M059J (cell line): Measurements from ENCODE around the gene HSDL2. TPM values are rescaled to one million over a fixed set of nuclear protein-coding genes. Genes with fewer than 3 reads are reported as not detected.

Experiments used
- DNase-seq: peaks from one replicate; pipeline ENCODE4 v3.0.0-alpha.2; 2012; ENCODE audit warnings: low read depth
- total RNA-seq: library from RNA; depleted of rRNA; stranded (reverse); fragments of >200 nt; shearing (Covaris generic); gene quantifications from 2 replicates; pipeline ENCODE4 v1.2.3, GENCODE V29; 2014

Gene HSDL2
- total RNA-seq, 1 experiment from 2014 or later: 48.1 TPM

DNA sequence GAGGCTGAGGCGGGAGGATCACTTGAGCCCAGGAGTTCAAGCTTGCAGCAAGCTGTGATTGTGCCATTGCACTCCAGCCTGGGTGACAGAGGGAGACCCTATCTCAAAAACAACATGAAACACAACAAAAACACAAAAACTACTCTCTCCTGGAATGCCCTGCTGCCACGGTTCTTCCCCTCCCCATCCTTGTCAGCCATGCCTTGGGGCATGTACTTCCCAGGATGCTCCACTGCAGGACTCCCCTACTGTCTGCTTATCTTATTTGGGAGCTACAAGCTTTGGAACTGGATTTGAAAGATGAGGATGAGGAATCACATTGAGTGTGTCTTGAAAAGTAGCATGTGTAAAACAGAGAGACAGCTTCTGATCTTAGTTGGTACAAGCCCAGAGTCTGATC lies 66.6 kb downstream of the HSDL2 start:
- DNase-seq: peak; percentile 13

DNA sequence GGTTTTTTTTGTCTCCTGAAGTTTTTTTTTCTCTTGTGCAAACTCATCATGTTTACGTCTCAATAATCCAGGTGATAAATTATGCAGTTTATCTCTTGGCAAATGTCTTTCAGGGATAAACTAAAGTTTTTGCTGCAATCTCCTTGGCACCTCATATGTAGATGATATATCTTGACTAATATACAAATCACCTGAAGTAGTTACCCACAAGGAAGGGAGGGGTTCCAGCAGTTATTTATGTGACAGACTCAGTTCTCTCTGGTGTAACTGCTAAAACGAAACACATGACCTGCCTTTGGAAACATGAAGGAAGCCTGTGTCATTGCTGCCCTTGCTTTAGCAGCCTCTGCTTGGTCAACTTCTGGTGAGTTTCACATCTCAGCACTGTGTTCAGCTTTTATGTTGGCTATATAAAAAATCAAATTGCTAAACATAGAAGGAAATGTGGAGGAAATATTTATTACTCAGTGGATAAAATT lies 67.4 kb downstream of the HSDL2 start:
- peak; percentile 16 for DNase-seq

DNA sequence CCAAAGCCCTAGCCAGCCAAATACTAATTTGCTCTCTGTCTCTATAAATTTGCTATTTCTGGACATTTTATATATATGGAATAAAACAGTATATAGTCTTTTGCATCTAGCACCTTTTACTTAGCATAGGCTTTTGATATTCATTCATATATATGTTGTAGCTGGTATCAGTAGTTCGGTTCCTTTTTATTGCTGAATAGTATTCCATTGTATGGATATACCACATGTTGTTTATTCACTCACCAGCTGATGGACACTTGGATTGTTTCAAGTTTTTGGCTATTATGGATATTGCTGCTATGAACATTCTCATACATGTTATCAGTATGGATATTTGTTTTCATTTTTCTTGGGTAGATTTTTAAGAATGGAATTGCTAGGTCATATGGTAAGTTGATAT lies 82.9 kb downstream of the HSDL2 start:
- no peak for DNase-seq

DNA sequence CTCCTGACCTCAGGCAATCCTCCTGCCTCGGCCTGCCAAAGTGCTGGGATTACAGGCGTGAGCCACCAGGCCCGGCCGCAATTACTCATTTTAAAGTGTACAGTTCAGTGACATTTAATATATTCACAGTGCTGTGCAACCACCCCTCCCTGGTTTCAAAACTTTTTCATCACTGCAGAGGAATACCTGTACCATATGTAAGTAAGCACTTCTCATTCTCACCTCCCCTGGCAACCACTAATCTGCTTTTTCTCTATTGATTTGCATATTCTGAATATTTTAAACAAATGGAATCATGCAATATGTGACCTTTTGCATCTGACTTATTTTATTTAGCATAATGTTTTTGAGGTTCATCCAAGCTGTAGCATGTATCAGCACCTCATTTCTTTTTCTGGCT lies 85.4 kb downstream of the HSDL2 start:
- no peak for DNase-seq

DNA sequence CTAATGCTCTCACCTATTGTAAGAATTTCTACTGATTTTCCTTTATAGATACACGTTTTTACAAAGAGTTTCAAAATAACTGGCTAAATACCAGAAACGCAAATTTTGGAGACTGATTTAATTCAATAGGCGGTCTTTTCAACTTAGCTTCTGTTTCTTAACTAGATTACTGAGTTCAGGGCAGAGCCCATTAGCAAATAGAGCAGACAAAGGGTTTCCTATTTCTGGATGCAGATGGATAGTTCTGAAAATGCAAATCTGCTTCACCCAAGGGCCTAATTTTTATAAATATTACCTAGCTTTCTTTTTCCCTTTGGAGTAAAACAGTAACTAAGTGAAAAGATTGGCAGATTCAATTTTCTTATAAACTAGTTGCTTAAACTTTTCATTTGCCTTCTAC lies 93.1 kb downstream of the HSDL2 start:
- no peak for DNase-seq

DNA sequence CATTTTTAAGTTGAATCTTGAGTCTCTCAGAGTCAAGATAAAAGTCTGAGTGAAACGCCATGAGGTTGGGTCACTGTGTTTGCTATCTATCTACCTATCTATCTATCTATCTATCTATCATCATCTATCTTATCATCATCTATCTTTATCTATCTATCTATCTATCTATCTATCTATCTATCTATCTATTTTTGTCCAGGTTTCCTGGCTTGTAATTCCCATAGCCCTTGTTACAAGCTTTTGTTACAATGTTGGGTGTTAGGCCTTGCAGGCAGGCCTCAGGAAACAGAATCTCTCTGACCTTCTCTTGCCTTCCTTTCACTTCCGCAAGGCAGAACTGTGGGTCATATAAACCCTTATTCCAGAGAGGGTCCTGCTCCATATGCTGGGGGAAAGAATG lies 94.1 kb downstream of the HSDL2 start:
- DNase-seq: no peak

DNA sequence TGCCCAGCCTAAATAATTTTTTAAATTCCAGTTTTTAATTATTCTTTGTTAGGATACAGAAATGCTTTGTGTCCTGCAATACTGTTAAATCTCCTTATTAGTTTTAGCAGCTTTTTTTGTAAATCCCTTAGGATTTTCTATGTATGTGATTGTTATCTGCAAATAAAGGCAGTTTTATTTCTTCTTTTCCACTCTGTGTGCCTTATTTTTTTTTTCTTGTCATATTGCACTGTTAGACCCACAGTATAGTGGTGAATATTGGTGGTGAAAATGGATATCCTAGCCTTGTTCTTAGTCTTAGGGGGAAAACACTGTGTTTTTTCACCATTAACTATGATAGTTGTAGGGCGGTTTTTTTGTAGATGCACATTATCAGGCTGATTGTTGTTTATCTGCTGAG lies 95.4 kb downstream of the HSDL2 start:
- no peak for DNase-seq

DNA sequence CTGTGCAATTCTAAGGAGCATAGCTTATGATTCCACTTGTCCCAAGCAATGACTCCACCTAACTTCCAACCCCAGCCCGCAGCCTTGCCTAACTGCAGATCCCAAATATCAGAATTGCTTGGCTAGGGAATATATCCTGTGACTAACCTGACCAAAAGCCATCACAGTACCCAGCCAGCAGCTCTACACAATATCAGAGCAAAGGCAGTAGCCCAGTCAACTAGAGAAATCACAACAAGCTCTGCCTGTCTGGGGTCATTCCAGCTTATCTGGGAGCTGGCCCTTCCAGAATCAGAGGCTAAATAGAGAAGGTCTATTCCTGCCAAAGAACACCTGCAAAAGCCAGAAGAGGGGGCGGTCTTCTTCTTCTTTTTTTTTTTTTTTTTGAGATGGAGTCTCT lies 97.4 kb downstream of the HSDL2 start:
- no peak for DNase-seq

DNA sequence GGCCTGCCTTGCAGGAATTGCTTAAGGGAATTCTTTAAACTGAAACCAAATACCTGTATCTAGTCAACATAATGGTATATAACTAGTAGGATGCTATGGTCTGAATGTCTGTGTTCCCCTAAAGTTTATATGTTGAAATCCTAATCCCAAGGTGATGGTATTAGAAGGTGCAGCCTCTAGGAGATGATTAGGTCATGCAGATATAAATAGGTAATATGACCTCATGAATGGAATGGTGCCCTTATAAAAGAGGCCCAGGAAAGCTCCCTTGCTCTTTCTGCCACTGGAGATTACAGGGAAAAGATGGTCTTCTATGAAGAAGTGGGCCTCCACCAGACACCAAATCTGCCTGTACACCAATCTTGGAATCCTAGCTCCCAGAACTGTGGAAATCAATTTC lies 99.3 kb downstream of the HSDL2 start:
- DNase-seq: no peak

DNA sequence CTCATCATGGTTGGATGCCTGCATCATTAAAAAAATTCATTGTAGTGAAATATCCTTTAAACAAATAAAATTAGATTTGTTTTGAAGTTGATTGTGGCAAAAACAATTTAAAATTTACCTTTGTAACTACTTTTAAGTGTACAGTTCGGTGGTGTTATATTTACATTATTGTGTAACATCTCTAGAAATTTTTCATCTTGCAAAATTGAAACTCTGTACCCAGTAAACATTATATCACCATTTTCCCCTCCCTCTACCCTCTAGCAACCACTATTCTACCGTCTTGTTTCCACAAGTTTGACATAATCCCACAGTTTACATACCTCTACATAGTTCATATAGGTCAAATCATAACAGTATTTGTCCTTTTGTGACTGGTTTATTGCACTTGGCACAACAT lies 104.7 kb downstream of the HSDL2 start:
- no peak for DNase-seq

DNA sequence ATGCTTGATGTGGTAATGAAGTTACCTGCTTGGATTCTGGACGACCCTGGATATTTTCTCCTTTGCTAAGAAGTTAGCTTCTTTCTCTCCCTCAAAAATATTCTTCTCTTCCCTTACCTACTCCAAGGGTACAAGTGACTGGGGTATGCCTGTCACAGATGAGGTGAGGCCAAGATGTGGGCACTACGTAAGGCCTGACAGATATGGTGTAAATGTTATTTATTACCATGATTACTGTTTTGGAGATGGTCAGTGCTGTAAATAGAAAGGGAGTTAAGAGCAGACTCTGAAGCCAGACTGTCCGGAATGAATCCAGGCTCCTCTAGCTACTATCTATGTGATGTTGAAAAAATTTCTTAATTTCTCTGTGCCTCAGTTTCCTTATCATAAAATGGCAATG lies 105.7 kb downstream of the HSDL2 start:
- no peak for DNase-seq

DNA sequence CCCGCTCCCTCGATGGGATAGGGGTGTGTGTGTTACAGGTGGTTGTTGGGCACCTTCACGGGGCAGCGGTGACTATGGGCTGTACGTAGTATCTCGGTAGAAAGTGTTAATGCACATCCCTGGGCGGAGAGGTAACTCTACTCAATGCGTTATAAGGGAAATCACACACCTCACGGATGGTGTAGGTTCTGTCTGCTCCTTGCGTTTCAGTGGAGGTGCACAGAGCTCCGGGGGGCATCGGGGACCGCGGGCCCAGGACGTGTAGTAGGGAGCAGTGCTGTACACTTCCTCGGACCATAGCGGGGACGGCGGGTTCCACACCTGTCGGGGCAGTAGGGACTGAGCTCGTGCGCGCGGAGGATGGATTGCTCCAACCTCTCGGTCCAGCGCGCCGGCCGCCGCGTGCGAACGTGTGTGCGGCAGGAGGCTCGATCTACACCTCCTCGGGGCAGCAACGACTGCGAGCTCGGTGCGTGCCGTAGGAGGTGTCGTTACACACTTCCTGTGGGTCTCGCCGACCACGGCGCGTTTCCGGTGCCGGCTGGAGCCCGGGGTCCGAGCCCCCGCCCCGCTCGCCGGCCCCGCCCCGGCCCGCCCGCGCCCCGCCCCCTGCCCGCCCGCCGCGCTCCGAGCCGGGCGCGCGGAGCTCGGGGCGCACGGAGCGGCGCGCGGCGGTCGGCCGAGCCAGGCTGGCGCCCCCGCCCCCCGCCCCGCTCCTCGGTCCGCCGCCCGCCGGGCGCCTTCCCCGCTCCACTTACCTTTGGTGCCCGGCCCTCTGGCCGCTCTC lies 106.5 kb downstream of the HSDL2 start, which contains the start of gene KIAA1958:
KIAA1958 (plus strand) TSS at position 607 of the 787 bp plus-strand sequence. CDS start 87,254 bp downstream, outside the sequence.
- peak; percentile 84 for DNase-seq

DNA sequence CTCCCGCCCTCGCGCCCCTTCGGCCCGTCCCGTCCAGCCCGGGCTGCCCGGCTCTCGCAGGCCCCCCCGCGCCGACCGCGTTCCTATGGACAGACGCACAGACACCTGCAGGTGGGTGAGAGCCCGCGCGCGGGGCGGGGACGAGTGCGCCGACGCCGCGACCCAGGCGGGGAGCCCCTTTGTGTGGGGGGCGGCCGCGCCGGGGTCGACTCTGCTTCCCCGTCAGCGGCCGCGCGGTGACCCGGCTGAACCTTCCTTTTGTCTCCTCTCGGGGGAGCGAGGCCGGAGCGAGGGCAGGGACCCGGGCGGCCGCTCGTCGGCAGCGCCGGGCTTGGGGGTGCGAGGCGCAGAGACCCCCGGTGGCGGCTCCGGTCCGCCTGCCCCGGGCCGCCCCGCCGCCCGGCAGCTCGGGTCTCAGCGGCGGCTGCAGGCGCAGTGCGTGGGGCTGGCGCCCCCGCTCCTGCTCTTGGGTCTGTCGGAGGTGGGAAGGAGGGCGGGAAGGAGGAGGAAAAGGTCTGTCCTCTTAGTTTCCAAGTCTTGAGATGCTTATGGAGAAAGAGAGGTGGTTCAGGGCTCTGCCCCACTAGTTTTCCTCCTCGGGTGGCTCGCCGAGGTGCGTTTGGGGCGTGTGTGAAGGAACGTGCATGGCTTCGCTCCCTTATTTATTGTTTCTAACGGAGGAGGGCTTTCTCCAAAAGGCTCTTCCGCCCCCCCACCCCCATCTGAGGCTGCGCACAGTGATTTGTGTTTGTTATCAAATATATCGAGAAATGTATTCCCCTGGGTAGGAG lies 107.3 kb downstream of the HSDL2 start:
- peak; percentile 69 for DNase-seq

DNA sequence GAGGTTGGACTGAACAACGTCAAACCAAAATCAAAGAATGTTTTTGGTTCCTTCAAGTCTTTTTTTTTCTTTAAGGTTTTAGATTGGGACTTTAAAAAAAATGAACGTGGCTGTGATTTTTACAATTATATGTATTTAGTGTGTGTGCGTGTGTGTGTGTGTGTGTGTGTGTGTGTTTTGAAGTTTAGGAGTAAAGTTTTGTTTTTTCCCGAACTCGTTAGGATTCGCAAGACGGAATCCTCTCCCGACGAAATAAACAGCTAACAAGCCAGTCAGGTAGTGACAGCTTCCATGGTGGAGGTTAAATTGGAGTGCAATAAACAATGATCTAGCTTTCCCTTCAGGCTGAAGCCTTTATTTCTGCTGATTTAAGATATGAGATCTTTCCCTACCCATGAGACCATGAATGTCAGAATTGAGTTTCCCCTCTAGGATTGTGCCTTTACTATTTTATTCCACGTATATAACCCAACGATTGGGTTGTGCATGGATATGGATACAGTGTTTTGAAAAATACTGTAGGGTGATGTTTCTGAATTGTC lies 108.0 kb downstream of the HSDL2 start:
- DNase-seq: peak; percentile 54

DNA sequence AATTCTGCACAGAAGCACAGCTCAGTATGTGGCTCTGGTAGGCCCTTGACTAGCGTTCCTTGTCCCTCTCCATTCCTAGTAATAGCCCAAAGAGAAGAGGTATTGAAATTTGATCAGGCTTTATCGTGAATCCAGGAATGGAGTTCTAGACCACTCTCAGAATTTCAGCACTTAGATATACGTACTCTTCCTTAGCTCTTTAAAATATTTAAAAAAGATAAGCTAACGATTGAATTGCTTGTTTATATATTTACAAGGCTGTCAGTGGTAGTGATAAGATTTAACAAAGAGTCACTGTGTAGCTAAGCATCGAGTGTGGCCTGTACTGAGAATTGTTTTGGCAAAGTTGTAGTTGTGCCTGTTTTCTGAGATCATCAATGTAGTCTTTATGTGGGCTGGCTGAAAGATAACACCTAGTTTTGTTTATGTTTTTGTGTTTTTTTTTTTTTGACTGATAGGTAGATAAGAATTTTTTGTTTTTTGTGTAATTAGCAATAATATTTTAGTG lies 109.2 kb downstream of the HSDL2 start:
- DNase-seq: peak; percentile 34

DNA sequence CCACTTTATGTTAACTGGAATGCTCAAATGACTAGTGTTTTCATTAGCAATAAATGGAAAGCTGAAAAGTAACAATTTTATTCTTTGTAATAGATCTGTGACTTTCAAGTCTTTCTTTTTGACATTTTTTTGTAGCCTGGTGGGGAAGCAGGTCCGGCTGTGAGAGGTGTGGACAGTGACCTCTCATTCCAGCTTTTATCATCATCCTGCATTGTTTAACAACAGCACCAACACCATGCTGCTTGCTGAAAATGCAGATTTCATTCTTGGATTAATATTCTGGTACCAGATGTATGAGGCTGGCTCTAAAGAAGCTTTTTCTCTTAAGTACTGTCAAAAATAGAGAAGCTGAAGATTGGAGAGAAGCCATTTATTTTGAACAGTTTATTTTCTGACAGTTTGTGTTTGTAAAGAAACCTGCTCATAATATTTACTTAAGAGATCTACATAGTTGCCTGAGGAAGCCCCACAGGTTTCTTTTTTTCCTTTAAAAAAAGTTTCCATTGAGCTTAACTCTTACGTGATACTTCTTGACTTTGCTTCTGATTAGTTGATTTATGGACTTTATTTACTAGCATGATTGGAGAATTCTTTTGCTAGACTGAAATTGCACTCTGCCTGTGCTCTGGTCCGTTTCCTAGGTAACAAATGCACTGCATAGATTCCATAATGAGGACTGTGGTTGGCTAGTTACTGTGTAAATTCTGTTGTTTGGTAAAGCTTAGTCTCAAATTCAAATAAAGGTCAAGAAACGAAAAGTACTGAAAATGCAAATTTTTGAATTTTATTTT lies 110.2 kb downstream of the HSDL2 start:
- DNase-seq: peak; percentile 66

DNA sequence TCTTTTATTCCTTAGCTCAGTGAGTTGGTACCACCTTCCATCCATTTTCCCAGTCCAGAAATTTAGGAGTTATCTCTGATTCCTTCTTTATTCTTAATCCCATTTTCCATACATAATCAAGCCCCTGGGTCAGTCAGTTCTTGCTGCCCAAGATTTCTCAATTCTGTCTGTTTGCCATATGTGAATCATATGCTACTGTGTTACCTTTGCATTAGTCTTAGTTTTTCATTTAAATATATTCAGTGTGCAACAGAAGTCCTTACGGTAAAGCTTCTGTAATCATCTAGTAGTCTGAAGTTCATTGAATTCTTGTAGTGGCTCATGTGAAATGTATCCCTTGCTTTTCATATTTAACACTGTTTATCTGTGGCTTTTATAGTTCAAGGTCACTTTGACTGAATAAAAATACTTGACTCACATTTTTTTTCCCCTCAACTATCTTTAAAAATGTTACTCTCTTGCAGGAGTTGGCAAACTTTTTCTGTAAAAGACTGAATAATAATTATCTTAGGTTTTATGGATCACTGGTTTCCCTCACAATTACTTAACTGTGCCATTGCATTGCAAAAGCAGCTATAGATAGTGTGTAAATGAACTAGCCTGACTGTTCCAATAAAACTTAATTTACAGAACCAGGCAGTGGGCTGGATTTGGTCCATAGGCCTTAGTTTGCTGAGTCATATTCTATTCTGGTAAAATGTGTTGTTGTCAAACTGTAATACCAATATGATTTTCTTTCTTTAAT lies 113.7 kb downstream of the HSDL2 start:
- peak; percentile 69 for DNase-seq

DNA sequence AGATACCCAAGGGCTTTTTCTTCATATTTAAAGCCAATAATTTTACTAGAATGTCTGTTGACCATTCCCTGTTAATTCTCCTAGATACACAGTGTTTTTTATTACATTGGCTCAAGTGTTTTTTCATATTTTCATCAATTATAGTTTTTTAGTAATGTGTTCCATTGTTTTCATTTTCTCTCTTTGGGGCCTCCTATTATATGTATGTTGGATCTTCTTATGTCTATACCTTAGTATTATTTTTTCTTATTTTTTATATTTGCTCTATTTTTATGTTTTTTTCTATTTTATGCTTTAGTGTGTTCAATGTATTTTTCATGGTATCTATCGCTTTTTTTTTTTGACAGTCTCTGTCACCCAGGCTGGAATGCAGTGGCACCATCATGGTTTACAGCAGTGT lies 114.2 kb downstream of the HSDL2 start:
- no peak for DNase-seq

DNA sequence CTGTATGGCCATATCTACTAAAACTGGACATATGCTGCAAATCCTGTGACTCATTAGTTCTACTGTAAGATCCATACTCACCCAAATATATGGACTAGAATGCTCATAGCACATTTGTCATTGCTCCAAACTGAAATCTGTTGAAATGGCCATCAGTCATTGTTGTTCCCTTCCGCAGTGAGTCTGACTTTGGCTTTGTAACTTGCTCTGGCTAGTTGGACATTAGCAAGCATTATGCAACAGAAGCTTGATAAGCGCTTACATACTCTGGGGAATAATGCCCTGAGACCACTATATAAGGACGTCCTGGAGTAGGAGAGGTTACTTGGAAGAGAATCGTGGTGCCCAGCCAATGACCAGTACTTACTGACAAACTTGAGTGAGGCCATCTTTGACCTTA lies 115.7 kb downstream of the HSDL2 start:
- no peak for DNase-seq

DNA sequence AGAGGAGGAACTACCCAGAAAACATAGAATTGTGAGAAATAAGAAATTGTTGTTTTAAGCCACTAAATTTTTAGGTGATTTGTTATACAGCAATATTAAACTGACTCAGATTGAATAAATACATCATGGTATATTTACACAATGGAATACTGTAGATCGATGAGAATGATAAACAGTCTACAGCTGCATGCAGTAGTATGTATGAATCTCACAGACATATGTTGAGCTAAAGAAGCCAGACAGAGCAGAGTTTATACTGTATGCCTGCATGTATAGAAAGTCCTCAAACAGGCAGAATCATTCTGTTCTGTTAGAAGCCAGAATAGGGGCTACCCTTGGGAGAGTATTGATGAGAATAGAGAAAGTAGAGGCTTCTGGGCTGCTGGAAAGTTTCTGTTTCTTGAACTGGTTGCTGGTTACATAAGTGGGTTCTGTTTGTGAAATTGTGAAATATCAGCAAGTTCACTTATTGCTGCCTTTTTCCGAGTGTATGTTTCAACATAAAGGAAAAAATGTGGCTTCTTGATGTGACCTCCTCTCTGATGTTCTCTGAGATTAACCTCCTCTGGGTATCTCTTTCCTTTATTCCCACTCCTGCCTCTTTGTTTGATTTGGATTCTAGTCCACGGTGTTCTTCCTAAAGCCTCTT lies 116.3 kb downstream of the HSDL2 start:
- DNase-seq: no peak
